Activated CD4-positive, alpha-beta T cell treated with anti-CD3 and anti-CD28 coated beads, Interleukin-2, amount 50 U/mL, for 4 hours (primary cell): ENCODE results near the gene ZNF326.
"Not testable (repeated sequence)": the region's sequence is repeated elsewhere in the genome, so short reads cannot be mapped to it uniquely, and the experiment has no call there.

ENCODE experiments used
- DNase-seq, 2 experiments: peaks; one replicate each; pipeline ENCODE4 v3.0.0-alpha.2; 2020

Gene ZNF326

GRCh38 chr1:89999208-89999607, 4.3 kb downstream of the ZNF326 start:
- no peak for DNase-seq

GRCh38 chr1:89999628-90000027, 4.7 kb downstream of the ZNF326 start:
- DNase-seq: no peak

GRCh38 chr1:90000934-90001676, 6.2 kb downstream of the ZNF326 start:
- no peak for DNase-seq

GRCh38 chr1:90007979-90008404, 13.1 kb downstream of the ZNF326 start:
- no peak for DNase-seq

GRCh38 chr1:90012300-90012699, 17.4 kb downstream of the ZNF326 start:
- no peak for DNase-seq

- DNase-seq: no peak
Observed at GRCh38 chr1:90023691-90024090, 28.8 kb downstream of the ZNF326 start.

GRCh38 chr1:90027281-90027680, 32.4 kb downstream of the ZNF326 start:
- DNase-seq: no peak

GRCh38 chr1:90039652-90040051, 44.7 kb downstream of the ZNF326 start:
- DNase-seq: no peak

- no peak for DNase-seq
Observed at GRCh38 chr1:90043586-90043985, 48.7 kb downstream of the ZNF326 start.

- DNase-seq: no peak
Observed at GRCh38 chr1:90044346-90044745, 49.4 kb downstream of the ZNF326 start.

- no peak for DNase-seq
Observed at GRCh38 chr1:90045853-90046563, 51.1 kb downstream of the ZNF326 start.

- no peak for DNase-seq
Observed at GRCh38 chr1:90046635-90047034, 51.7 kb downstream of the ZNF326 start.

GRCh38 chr1:90048043-90048442, 53.1 kb downstream of the ZNF326 start:
- DNase-seq: no peak

- DNase-seq: not testable (repeated sequence)
Observed at GRCh38 chr1:90062700-90063643, 68.1 kb downstream of the ZNF326 start.

GRCh38 chr1:90064109-90064508, 69.2 kb downstream of the ZNF326 start:
- DNase-seq: not testable (repeated sequence)

- DNase-seq: no peak
Observed at GRCh38 chr1:90067194-90067931, 72.5 kb downstream of the ZNF326 start.

- DNase-seq: no peak
Observed at GRCh38 chr1:90068611-90069280, 73.8 kb downstream of the ZNF326 start.

- no peak for DNase-seq
Observed at GRCh38 chr1:90074137-90074536, 79.2 kb downstream of the ZNF326 start.

GRCh38 chr1:90074566-90074965, 79.7 kb downstream of the ZNF326 start:
- DNase-seq: no peak

GRCh38 chr1:90074970-90075391, 80.1 kb downstream of the ZNF326 start:
- no peak for DNase-seq

GRCh38 chr1:90083995-90084394, 89.1 kb downstream of the ZNF326 start:
- no peak for DNase-seq
